HepG2 (cell line): ENCODE results near the gene ISG20L2. TPM values are rescaled to one million over a fixed set of nuclear protein-coding genes. Genes with fewer than 3 reads are reported as not detected.
A peak's percentile ranks its signal among the peaks of the same experiment; 100 is the strongest.

Experiments
- ATAC-seq: fragments of 200-7000 bp; cut with Tn5 transposase; 3 replicates; pipeline ENCODE4 v1.9.1; 2020; ENCODE audit warnings: mild to moderate bottlenecking, moderate library complexity
- BruUV-seq: library from RNA; stranded (reverse); fragments of 400-500 nt; replicated peaks from 2 replicates; lab custom pipeline; 2021; lab: Mats Ljungman, UMichigan
- CTCF ChIA-PET: fragments of 300-600 bp; formaldehyde crosslinking; extraction: SDS; loops from one replicate; lab custom pipeline; 2021; ENCODE audit warnings: low total read pairs, inconsistent platforms, low intra/inter-chr PET ratio; lab: Yijun Ruan, JAX
- POLR2A ChIA-PET: fragments of 350-600 bp; sonication (Branson Sonifier 250); formaldehyde crosslinking; loops from one replicate; lab custom pipeline; 2020; ENCODE audit warnings: antibody characterized with exemption, inconsistent platforms; lab: Yijun Ruan, JAX
- DNase-seq: peaks from one replicate; pipeline ENCODE4 v3.0.0-alpha.2; 2015; ENCODE audit warnings: low spot score
- FAIRE-seq: peaks from 3 replicates; lab custom pipeline; 2011; peaks lifted over from hg19 to GRCh38; lab: Jason Lieb, UNC
- H2AFZ ChIP-seq: one replicate; pipeline ENCODE4 v1.6.1; 2011; ENCODE audit warnings: low read length, inconsistent platforms
- H3K27ac ChIP-seq: fragments of 300-600 bp; 3 replicates; pipeline ENCODE4 v1.8.0; 2011; ENCODE audit warnings: mixed run types, mild to moderate bottlenecking, mixed read lengths, low read length, inconsistent platforms; ENCODE audit not compliant: insufficient read depth; ENCODE audit errors: extremely low read length
- H3K27me3 ChIP-seq, 2 experiments: fragments of 200-600 bp in 1 of 2; 2 replicates in 1 of 2; 3 replicates in 1 of 2; pipeline versions ENCODE4 v1.6.0 to v1.8.0; 2011; ENCODE audit warnings: low read length in 2 of 2, mild to moderate bottlenecking in 2 of 2, moderate library complexity in 2 of 2, inconsistent platforms in 1 of 2; ENCODE audit not compliant: insufficient read depth in 2 of 2, control insufficient read depth in 1 of 2
- H3K36me3 ChIP-seq, 2 experiments: fragments of 200-600 bp in 1 of 2; replicated peaks in 1 of 2; 2 replicates in 1 of 2; 3 replicates in 1 of 2; pipeline versions ENCODE4 v1.5.1 to v1.8.0; 2011; ENCODE audit warnings: low read length in 2 of 2, inconsistent platforms in 1 of 2; ENCODE audit not compliant: insufficient read depth in 2 of 2, control insufficient read depth in 1 of 2
- H3K4me1 ChIP-seq: 2 replicates; pipeline ENCODE4 v1.5.1; 2012; ENCODE audit warnings: low read length, inconsistent platforms; ENCODE audit not compliant: insufficient read depth
- H3K4me2 ChIP-seq: 2 replicates; pipeline ENCODE4 v1.6.0; 2011; ENCODE audit warnings: low read depth, low read length, inconsistent platforms
- H3K4me3 ChIP-seq, 3 experiments: fragments of 200-600 bp in 1 of 3; sonication (generic), shearing (Covaris generic) in 1 of 3; replicated peaks in 1 of 3; 2 replicates each; pipeline ENCODE4 v1.5.1; 2011 to 2016; ENCODE audit warnings: low read length in 3 of 3, inconsistent platforms in 2 of 3, low read depth in 2 of 3, mild to moderate bottlenecking in 2 of 3, control low read depth in 1 of 3, mixed read lengths in 1 of 3; ENCODE audit not compliant: insufficient read depth in 1 of 3
- H3K79me2 ChIP-seq: one replicate; pipeline ENCODE4 v1.6.1; 2011; ENCODE audit warnings: low read length, inconsistent platforms; ENCODE audit not compliant: insufficient read depth
- H3K9ac ChIP-seq: 2 replicates; pipeline ENCODE4 v1.6.0; 2011; ENCODE audit warnings: mild to moderate bottlenecking, low read depth, low read length, inconsistent platforms; ENCODE audit not compliant: insufficient read depth
- H3K9me3 ChIP-seq: 2 replicates; pipeline ENCODE4 v1.5.1; 2012; ENCODE audit warnings: mild to moderate bottlenecking, low read length
- H4K20me1 ChIP-seq: 2 replicates; pipeline ENCODE4 v1.6.0; 2011; ENCODE audit warnings: inconsistent platforms, mild to moderate bottlenecking, low read length, moderate library complexity; ENCODE audit not compliant: insufficient read depth
- BRD4 ChIP-seq: sonication (generic); formaldehyde crosslinking; IDR thresholded peaks from 2 replicates; pipeline ENCODE4 v1.4.0; 2020; ENCODE audit warnings: missing genetic modification reagents
- CBX5 ChIP-seq: sonication (generic); formaldehyde crosslinking; IDR thresholded peaks from 2 replicates; pipeline ENCODE4 v1.4.0; 2020; ENCODE audit warnings: missing genetic modification reagents, borderline replicate concordance
- FOXC1 ChIP-seq: sonication (generic); formaldehyde crosslinking; IDR thresholded peaks from 2 replicates; pipeline ENCODE4 v1.8.0; 2022; ENCODE audit warnings: mild to moderate bottlenecking, missing genetic modification reagents, borderline replicate concordance
- GATA4 ChIP-seq: sonication (generic); IDR thresholded peaks from 2 replicates; pipeline ENCODE4 v1.6.1; 2016; ENCODE audit warnings: antibody characterized with exemption, low read depth, borderline replicate concordance
- HNF4G ChIP-seq, 2 experiments: sonication (generic) in 1 of 2; formaldehyde crosslinking in 1 of 2; IDR thresholded peaks; 2 replicates each; pipeline versions ENCODE4 v1.4.0 to v1.6.1; 2011 to 2020; ENCODE audit warnings: borderline replicate concordance in 2 of 2, low read depth in 2 of 2, mild to moderate bottlenecking in 2 of 2, low read length in 1 of 2, missing genetic modification reagents in 1 of 2, moderate library complexity in 1 of 2
- HNRNPL ChIP-seq: fragments of 200-400 bp; formaldehyde crosslinking; IDR thresholded peaks from 2 replicates; pipeline ENCODE4 v1.6.1; 2017; ENCODE audit warnings: mild to moderate bottlenecking, low read depth, low read length
- HOXA5 ChIP-seq: sonication (generic); formaldehyde crosslinking; IDR thresholded peaks from 2 replicates; pipeline ENCODE4 v1.4.0; 2020; ENCODE audit warnings: missing genetic modification reagents
- IRF9 ChIP-seq: sonication (generic); formaldehyde crosslinking; IDR thresholded peaks from 2 replicates; pipeline ENCODE4 v1.8.0; 2022; ENCODE audit warnings: missing genetic modification reagents, mild to moderate bottlenecking, borderline replicate concordance
- KLF16 ChIP-seq, 2 experiments: sonication (generic) in 1 of 2; formaldehyde crosslinking in 1 of 2; IDR thresholded peaks; 2 replicates each; pipeline versions ENCODE4 v1.6.1 to v1.8.0; 2016 to 2023; ENCODE audit warnings: missing genetic modification reagents in 2 of 2, missing compliant biosample characterization in 1 of 2
- PLSCR1 ChIP-seq: sonication (generic); formaldehyde crosslinking; IDR thresholded peaks from 2 replicates; pipeline ENCODE4 v1.5.0; 2020; ENCODE audit warnings: missing genetic modification reagents, mild to moderate bottlenecking, borderline replicate concordance
- PPARG ChIP-seq: conservative IDR thresholded peaks from 2 replicates; pipeline ENCODE4 v1.6.1; 2016; ENCODE audit warnings: missing biosample characterization, missing genetic modification reagents
- SATB2 ChIP-seq: sonication (generic); formaldehyde crosslinking; IDR thresholded peaks from 2 replicates; pipeline ENCODE4 v1.5.0; 2020; ENCODE audit warnings: missing genetic modification reagents
- SPEN ChIP-seq: sonication (generic); formaldehyde crosslinking; IDR thresholded peaks from 2 replicates; pipeline ENCODE4 v1.5.1; 2020; ENCODE audit warnings: low read depth, mild to moderate bottlenecking, missing genetic modification reagents
- ZFAT ChIP-seq: sonication (generic); formaldehyde crosslinking; conservative IDR thresholded peaks from 2 replicates; pipeline ENCODE4 v1.8.1; 2023; ENCODE audit warnings: missing genetic modification reagents, inconsistent platforms
- ZNF567 ChIP-seq: sonication (generic); formaldehyde crosslinking; IDR thresholded peaks from 2 replicates; pipeline ENCODE4 v1.8.1; 2023; ENCODE audit warnings: mild to moderate bottlenecking, missing genetic modification reagents, borderline replicate concordance
- ZNF775 ChIP-seq: sonication (generic); formaldehyde crosslinking; IDR thresholded peaks from 2 replicates; pipeline ENCODE4 v1.4.0; 2020; ENCODE audit warnings: missing genetic modification reagents, mild to moderate bottlenecking, moderate library complexity, borderline replicate concordance
- WGBS: methylation state at CpG from one replicate; pipeline ENCODE4 v1.1.6; 2017; ENCODE audit warnings: low lambda C conversion rate; 5-methylcytosine and 5-hydroxymethylcytosine counted together
- in situ Hi-C: cut with HindIII; loops from 2 replicates; pipeline ENCODE4 v1.10.0; 2017; ENCODE audit warnings: low pct_unique_long_range_greater_than_20kb; ENCODE audit not compliant: extremely low pct_ligation_motif_present
- intact Hi-C: fragments of 100-400 bp; cut with micrococcal nuclease; formaldehyde crosslinking; loops from one replicate; pipeline ENCODE4 v1.10.0; 2022; ENCODE audit not compliant: unreplicated experiment
- polyA plus RNA-seq, 8 experiments: library from polyadenylated mRNA; depleted of rRNA in 3 of 8; stranded (reverse) in 7 of 8; unstranded in 1 of 8; fragments of >200 nt; fragmentation: Illumina TruSeq in 4 of 8; extraction: Trizol in 4 of 8; gene quantifications; 2 replicates each; pipeline versions ENCODE4 v1.2.1 to v1.2.3, GENCODE V29; 2011 to 2016; ENCODE audit warnings: low read depth in 4 of 8, missing spikeins in 1 of 8, mixed read lengths in 1 of 8; ENCODE audit not compliant: insufficient read depth in 1 of 8
- total RNA-seq, 5 experiments: library from RNA; depleted of rRNA; stranded (reverse); fragments of >200 nt; fragmentation: Illumina TruSeq; extraction: Trizol; gene quantifications; 2 replicates each; pipeline ENCODE4 v1.2.3, GENCODE V29; 2016; ENCODE audit warnings: low read depth in 1 of 5

Gene ISG20L2
- total and polyA plus RNA-seq, 2 of the 13 experiments (the other 11 are each of a cell fraction or from before 2014, with no cell fraction given) = 19.8 to 21.3 TPM

DNA sequence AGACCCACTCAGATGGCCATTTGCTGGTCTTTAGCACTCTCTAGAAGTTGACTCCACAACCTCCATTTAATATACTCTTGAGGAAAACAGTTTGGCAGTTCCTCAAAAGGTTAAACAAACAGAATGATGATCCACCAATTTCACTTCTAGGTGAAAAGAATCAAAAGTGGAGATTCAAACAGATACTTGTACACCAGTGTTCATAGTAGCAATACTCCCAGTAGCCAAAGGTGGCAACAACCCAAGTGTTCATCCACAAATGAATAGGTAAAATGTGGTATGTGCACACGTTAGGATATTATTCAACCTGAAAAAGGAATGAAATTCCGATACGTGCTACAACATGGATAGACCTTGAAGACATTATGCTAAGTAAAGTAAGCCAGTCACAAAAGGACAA lies 45.0 kb upstream of the ISG20L2 start:
- Histone ChIP-seq H3K9ac (no peak overlapping the region), H3K4me1 (peaks cover 47% of the 10 kb centered on the region), H3K36me3 (peaks cover 7 to 41% of the 10 kb centered on the region in 2 experiments; a peak in 4 of 5 replicates), H3K27me3 (no peaks in the 10 kb centered on the region), H2AFZ (no peak overlapping the region), H3K4me3 (no peak overlapping the region), H3K9me3 (no peaks in the 10 kb centered on the region), H3K27ac (no peak overlapping the region), H3K4me2 (no peak overlapping the region), H3K79me2 (peaks cover 82% of the 10 kb centered on the region), H4K20me1 (peaks cover 8% of the 10 kb centered on the region; the same call in 1 of the 2 replicates)
- 98% methylated on average over 3 of the region's 3 CpGs for WGBS
- POLR2A ChIA-PET = no interaction called here
- FAIRE-seq = peak; percentile 12
- CTCF ChIA-PET = no interaction called here
- intact Hi-C loops (no loop called here), in situ Hi-C loops (no loop called here)
- no TSS peak for BruUV-seq
- ATAC-seq = peak; percentile 74
- TF ChIP-seq KLF16 (CRISPR knock-in tag; IDR thresholded peaks at IDR 0.05) (no peak), GATA4 (no peak), HNF4G (IDR thresholded peaks at IDR 0.05; ENCODE audit: borderline replicate concordance, low read depth, low read length) (no peak), HNF4G (CRISPR knock-in tag; IDR thresholded peaks at IDR 0.05; ENCODE audit: borderline replicate concordance, low read depth) (no peak), SATB2 (CRISPR knock-in tag) (no peak), PPARG (CRISPR knock-in tag) (no peak), CBX5 (CRISPR knock-in tag) (no peak)
- DNase-seq = no peak

- Histone ChIP-seq H3K27me3 (no peaks in the 10 kb centered on the region), H3K79me2 (peaks cover 84% of the 10 kb centered on the region), H3K9me3 (no peaks in the 10 kb centered on the region), H3K9ac (no peak overlapping the region), H3K36me3 (peaks cover 7 to 37% of the 10 kb centered on the region in 2 experiments; a peak in 4 of 5 replicates), H2AFZ (no peak overlapping the region), H4K20me1 (peaks cover 5% of the 10 kb centered on the region; the same call in 1 of the 2 replicates), H3K4me3 (no peak overlapping the region), H3K27ac (no peak overlapping the region), H3K4me1 (peaks cover 50% of the 10 kb centered on the region), H3K4me2 (no peak overlapping the region; the same call in 1 of the 2 replicates)
- 89% methylated on average over 9 of the region's 9 CpGs for WGBS
- BruUV-seq = no TSS peak
- ATAC-seq (no peak), FAIRE-seq (no peak), DNase-seq (no peak)
- intact Hi-C loops (no loop called here), in situ Hi-C loops (no loop called here)
- ChIA-PET POLR2A (interaction anchor here (2.9 kb wide), 1 partner anchor 32 kb away, joined by 12 read pairs; the partner anchor contains the start of gene MRPL24), CTCF (no interaction called here)
- TF ChIP-seq PLSCR1 (CRISPR knock-in tag) = no peak
- no peak for TF ChIP-seq ZFAT (CRISPR knock-in tag)
- no peak for TF ChIP-seq FOXC1 (CRISPR knock-in tag)
- no peak for TF ChIP-seq HNRNPL
- no peak for TF ChIP-seq ZNF775
- TF ChIP-seq HOXA5 (CRISPR knock-in tag) = no peak
- TF ChIP-seq IRF9 (CRISPR knock-in tag) = no peak
- no peak for TF ChIP-seq BRD4 (CRISPR knock-in tag)
- TF ChIP-seq SPEN = no peak
- TF ChIP-seq ZNF567 = no peak
Measured at GRCh38 chr1:156772728-156773497, 44.3 kb upstream of the ISG20L2 start.
